Measurements from ENCODE around the gene VAV3.
"Not testable (repeated sequence)": the region's sequence is repeated elsewhere in the genome, so short reads cannot be mapped to it uniquely, and the experiment has no call there.

Gene VAV3

DNA sequence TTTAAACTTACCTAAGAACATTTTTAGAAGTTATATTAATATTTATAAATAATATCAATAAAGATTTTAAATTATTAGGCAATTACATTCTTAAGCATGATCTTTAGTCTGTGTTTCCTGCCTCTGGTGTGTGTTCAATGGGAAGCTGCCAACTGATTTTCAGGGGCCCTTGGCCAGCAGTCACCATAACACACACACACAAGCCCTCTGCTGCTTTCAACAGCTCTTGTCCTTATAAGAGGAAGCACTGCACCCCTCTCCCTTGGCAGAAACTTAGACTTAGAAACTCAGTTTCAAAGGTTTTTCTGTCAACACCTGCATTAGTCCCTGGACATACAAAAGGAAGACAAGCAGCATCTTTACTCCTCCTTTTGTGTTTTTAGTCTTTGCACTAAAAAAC is 81.4 kb downstream of the VAV3 start:
- DNase-seq, result no peak

DNA sequence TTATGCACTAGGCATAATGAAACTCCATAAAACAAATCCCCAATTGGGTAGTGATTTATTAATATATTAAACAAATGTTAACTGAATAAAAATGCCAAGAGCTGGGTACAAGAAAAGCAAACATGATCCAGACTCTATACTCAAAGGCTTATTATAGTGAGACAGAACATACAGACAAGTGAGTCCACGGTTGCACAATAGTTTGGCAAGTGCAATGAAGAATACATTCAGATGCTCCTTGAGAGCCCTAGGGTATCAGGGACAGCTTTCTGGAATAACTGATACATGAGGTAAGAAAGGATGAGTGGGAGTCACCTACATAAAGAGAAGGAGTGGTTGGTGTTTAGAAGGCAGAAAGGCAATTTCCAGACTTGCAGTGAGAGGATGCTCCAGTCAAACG is 85.1 kb downstream of the VAV3 start:
- DNase-seq, result no peak

DNA sequence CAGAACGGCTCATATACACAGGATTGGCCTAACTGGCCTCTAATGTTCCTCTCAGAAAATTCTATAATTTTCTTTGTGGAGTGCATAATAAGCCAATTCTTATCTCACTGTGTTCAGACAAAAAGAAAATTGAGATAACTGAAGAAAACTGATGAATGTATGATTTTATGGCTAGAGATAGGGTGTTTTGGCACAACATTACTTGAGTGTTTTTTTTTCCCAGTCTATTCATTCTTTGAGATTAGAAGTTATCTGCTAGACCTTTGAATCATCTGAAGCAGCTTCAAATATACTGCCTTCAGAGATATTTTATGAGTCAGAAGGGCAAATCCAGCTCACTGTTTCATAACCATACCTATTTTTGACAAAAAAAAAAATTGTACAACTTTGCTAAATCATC is 85.6 kb downstream of the VAV3 start:
- DNase-seq, result no peak

DNA sequence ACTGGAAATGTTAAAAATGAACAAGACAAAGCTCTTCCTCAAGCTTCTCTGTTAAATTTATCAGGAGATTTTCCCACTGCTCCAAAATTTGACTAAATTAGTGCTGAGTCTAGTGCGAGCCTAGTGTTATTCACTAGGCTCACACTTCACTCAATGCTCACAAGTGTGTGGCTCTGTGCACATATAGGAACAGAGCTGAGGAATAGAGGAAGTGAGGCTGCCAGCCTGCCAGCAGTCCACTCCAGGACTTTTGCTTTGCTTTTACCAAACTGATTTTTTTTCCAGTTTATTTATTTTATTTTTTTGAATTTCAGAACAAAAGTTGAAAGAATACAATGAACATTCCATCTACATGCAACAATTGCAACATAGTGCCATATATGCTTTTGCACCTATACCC is 87.2 kb downstream of the VAV3 start:
- no peak for DNase-seq

- no peak for DNase-seq
Measured at GRCh38 chr1:107877092-107877491, 87.9 kb downstream of the VAV3 start.

DNA sequence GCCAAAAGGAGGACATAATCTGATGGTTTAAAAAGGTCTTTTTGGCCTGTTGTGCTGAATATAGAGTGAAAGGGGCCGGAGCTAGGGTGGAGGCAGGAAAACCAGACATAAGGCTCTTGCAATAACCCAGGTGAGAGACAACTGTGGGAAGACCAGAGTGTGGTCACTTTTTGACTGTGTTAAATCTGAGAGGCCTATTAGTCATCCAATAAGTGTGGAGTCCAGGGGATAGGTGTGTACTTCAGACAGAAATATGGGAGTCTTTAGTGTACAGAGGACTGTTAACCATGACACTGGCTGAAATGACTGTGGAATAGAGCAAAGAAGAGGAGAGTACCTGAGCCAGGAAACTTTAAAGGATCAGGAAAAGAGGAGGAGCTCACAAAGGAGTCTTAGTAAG is 89.3 kb downstream of the VAV3 start:
- DNase-seq, result no peak

DNA sequence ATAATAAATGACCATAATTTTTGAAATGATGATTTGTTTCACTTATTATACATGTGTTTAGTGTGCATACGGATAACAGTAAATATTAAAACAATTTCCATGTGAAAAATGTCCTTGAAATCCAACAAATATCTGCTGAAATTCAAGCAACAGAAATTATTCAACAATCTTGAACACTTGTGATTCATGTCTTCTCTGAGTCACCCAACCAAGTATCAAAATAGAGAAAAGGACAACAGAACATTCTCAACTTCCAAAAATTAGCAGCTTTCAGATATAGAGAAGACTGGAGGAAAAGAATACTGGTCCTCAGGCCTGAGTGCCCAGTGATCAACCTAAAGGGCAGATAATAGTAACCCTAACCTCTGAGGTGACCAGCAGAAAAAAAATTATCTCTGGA is 90.8 kb downstream of the VAV3 start:
- no peak for DNase-seq

DNA sequence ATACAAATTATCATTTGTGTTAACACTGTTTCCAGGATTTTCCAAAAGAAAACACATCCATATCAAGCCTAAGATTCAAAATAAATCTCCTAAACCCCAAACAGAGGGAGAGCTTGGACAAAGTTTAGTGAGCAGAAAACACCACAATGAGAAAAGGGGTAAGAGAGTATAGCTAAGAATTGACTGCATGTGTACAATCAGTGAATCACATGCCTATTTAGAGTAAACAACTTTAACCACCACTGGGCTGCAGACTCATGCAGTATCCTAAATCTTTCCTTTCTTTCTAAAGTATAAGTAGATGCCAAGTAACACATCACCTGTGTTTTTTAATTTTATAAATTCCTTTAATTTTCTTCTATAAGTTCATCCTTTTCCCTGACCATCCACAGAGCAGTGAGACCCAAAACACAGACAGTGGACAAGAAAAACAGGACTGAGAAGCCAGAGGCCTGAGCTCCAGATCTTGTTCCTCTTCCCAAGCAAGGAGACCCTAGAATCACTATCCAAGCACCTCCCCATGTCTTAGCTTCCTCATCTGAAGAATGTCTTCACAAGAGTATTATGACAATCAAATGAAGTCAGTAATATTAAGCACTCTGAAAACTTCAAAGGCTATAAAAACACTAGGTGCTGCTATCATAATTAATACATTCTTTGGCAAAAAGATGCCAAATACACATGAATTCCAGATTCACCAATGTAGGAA is 93.1 kb downstream of the VAV3 start:
- no peak for DNase-seq

- DNase-seq, result no peak
Measured at GRCh38 chr1:107871259-107871658, 93.7 kb downstream of the VAV3 start.

DNA sequence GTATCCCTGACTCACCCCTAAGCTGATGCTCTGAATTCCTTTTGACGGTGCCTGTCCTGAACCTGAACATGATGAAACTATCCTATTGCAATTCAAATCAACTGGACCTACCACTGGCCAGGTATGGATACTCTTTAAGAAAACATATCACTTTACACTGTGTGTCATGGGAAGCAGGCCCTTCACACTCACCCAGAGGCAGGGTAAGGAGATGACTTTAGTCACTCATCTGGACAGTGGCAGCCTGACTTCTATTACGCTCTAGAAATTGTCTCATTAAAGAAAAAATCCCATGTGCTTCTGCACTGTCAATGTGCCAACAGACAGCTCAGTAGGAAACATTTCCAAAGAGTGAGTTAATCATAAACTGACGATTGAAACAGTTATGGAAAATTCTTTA is 94.3 kb downstream of the VAV3 start:
- DNase-seq, result no peak

DNA sequence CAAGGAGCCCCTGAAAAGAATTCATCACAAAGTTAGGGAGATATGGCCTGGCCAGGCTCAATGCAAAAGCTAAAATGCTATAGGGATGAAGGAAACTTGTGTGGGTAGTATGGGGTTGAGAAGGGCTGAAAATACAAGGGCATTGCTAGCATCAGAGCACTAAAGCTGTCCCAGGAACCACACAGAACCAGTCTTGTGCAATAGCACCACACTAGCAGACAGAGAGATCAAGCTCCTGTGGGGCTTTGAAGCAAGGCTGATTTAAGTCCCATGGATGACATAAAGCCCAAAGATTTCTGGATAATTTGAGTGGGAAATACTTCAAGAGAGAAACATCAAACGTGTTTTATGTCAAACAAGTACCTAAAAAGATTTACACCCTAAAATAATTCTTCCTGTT is 97.1 kb downstream of the VAV3 start:
- no peak for DNase-seq

DNA sequence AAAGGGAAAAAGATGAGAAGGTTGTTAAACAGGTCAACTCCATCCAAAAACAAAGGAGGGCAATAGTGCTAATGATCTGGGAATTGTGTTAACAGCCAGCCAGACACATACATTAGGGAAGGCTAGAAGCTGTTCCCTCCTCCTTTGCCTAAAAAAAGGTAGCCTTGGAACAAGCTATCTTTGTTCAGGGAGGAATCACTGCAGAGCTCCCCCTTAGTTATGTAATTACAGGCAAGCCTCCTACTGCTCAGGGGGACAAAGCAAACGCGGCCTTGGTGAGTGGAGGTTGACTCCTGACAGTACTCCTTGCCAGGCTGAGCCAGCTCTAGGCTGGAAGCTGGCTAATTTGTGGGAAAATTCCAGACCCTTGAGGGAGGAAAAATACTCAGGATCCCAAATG is 97.6 kb downstream of the VAV3 start:
- DNase-seq, result no peak

DNA sequence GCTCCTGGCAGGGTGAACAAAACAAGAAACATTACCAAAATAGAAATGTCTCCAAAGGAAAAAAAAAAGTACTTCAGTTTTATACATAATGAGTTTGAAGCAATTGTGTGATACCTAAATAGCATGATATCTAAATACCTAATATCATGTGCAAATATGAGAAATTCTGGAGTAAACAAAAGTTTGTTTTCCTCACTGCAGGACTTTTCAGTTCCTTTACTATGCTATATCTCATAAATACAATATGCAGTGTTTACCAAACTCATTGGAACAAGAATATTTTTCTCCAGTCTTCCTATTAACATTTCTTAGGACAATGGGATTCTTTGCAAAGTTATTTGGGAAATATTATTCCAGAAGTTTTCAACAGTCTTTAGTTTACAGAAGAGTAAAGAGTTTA is 98.1 kb downstream of the VAV3 start:
- no peak for DNase-seq

- no peak for DNase-seq
Measured at GRCh38 chr1:107865627-107866026, 99.4 kb downstream of the VAV3 start.

GRCh38 chr1:107863342-107863741 is 101.6 kb downstream of the VAV3 start:
- no peak for DNase-seq

DNA sequence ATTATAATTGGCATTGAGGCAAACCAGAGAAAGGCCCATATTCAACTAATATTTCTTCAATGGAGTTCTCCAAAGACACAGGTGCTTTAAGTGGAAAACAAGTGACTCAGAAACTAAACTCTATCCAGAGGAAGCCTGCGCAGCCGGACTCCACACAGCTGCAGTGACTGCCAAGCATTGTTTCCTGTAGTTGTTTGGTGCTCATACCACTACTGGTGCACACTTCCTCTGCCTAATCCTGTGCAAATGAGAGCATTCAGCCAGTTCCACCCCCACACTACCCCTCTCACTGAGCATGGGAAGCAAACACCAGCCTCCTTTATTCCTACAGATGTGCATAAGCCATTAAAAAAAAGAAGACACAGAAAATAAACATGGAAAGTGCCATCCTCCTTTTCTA is 102.9 kb downstream of the VAV3 start:
- no peak for DNase-seq

GRCh38 chr1:107858323-107858722 is 106.7 kb downstream of the VAV3 start:
- no peak for DNase-seq

DNA sequence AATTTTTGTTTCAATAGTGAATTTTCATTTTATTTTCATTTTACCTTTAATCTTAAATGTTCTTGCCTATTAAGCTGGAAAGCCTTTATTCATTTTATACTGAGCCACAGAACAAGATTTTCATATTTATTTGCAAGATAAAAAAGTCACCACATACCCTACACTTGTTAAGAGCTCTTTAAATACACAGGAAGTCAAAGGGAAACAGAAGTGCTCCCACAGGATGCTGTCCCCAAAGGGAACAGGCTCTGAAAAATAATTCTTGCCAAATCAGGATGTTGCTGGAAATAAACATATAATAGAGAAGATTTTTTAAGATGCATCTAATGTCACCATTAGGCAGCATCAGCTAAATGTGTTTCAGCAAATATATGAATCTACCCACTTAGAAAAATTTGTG is 113.6 kb downstream of the VAV3 start:
- no peak for DNase-seq

GRCh38 chr1:107844541-107845194 is 120.3 kb downstream of the VAV3 start:
- DNase-seq, result not testable (repeated sequence)

DNA sequence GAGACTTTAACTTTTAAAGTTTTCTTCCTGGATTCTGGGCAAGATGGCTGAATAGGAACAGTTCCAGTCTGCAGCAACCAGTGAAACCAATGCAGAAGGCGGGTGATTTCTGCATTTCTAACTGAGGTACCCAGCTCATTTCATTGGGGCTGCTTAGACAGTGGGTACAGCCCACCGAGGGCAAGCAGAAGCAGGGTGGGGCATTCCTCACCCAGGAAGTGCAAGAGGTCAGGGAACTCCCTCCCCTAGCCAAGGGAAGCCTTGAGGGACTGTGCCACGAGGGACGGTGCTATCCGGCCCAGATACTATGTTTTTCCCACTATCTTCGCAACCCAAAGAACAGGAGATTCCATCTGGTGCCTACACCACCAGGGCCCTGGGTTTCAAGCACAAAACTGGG is 121.0 kb downstream of the VAV3 start:
- DNase-seq, result no peak

- no peak for DNase-seq
Measured at GRCh38 chr1:107842241-107842640, 122.7 kb downstream of the VAV3 start.

DNA sequence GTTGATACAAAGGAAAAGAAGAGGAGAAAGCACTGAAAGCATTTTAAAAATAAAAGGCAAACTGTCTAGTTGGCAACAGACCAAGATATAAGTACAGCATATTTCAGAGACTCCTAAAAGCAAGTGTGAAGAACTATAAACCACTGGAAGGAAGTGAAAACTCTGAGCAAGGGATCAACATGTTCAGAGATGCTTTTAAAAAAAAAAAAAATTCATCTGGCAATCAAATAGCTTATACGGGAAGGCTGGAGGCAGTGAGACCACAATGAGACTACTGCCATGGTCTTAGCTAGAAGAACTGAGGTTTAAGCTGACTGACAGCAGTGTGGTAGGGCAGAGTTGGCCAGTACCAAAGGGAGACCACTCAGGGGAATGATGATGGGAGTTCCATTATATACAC is 124.3 kb downstream of the VAV3 start:
- no peak for DNase-seq

DNA sequence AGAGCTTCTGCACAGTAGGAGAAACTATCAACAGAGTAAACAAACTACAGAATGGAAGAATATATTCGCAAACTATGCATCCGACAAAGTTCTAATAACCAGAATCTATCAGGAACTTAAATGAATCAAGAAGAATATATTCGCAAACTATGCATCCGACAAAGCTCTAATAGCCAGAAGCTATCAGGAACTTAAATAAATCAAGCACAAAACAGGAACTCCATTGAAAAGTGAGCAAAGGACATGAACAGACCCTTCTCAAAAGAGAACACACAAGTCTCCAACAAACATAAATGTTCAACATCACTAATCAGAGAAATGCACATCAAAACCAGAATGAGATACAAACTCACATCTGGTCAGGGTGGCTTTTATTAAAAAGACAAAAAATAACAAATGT is 126.9 kb downstream of the VAV3 start:
- no peak for DNase-seq

DNA sequence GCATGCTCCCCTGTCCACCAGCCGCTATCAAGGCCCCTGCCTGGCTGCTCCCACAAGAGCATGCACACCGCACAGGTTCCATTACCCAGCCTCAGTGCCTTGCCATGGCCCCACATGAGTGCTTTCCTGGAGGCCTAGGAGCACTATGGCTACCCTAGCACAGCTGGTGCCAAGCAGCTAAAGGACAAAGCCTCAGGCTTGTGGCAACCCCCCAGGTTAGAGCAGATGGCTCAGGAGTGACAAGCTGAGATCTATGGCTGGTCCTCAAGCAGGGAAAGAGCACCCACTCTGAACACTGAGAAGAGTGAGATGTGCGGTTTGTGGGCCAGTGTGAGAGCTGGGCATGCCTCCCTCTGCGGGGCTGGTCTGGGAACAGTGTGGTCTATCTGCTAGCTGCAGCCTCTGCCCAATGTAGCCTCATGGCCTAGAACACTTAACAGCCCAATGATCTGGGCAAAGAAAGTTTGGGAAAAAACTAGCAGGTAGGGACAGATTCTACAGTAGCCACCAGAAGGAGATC is 129.8 kb downstream of the VAV3 start:
- no peak for DNase-seq

DNA sequence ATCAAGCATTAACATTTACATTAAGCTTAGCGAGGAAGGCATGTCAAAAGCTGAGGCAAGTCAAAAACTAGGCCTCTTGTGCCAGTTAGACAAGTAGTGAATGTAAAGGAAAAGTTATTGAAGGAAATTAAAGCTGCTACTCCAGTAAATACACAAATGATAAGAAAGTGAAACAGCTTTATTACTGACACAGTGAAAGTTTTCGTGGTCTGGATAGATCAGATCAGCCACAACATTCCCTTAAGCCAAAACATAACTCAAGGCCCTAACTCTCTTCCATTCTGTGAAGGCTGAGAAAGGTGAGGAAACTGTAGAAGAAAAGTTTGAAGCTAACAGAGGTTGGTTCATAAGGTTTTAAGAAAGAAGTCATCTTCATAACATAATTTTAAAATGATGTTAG is 131.9 kb downstream of the VAV3 start:
- no peak for DNase-seq

Data from effector CD4-positive, alpha-beta T cell (primary cell).